ENCODE results near the gene ZFP91. TPM values are rescaled to one million over a fixed set of nuclear protein-coding genes. Genes with fewer than 3 reads are reported as not detected.
"Not testable (repeated sequence)": the region's sequence is repeated elsewhere in the genome, so short reads cannot be mapped to it uniquely, and the experiment has no call there.

ZFP91 gene
- total RNA-seq = 63.1 TPM
- long read RNA-seq, full-length matches to known transcripts = 28 of 48 reads
- long read RNA-seq, partial matches to known transcripts = 12 of 48 reads
- long read RNA-seq, other reads (novel, unspliced or antisense) = 8 of 48 reads

GRCh38 chr11:58578635-58579191 is at the start of gene ZFP91:
Gene ZFP91 (plus strand): TSS chr11:58579063. CDS start chr11:58579282, 219 bp downstream.
- intact Hi-C loops (cut with DNase I) = loop anchor here (2.0 to 5.0 kb wide), 3 partner anchors 49 to 1011 kb away; partner anchors contain the start of genes CLP1 and UBE2L6
- DNase-seq (ENCODE audit: low spot score) = peak; percentile 99

- intact Hi-C loops (cut with DNase I) = no loop called here
- no peak for DNase-seq (ENCODE audit: low spot score)
These were observed 48.6 kb upstream of the ZFP91 start for GRCh38 chr11:58530236-58530635.

- no peak for DNase-seq (ENCODE audit: low spot score)
- intact Hi-C loops (cut with DNase I) = no loop called here
These were observed 47.0 kb upstream of the ZFP91 start for GRCh38 chr11:58531865-58532341.

GRCh38 chr11:58546841-58547240 is 32.0 kb upstream of the ZFP91 start:
- DNase-seq (ENCODE audit: low spot score) = no peak

GRCh38 chr11:58549644-58550043 is 29.2 kb upstream of the ZFP91 start:
- intact Hi-C loops (cut with DNase I) = no loop called here
- no peak for DNase-seq (ENCODE audit: low spot score)

More at GRCh38 chr11:58546841-58547240, 32.0 kb upstream of the ZFP91 start:
- intact Hi-C loops (cut with DNase I) = no loop called here

- DNase-seq (ENCODE audit: low spot score) = no peak
- intact Hi-C loops (cut with DNase I) = no loop called here
These were observed 18.0 kb upstream of the ZFP91 start for GRCh38 chr11:58560842-58561241.

GRCh38 chr11:58561394-58562098 is 17.3 kb upstream of the ZFP91 start:
- intact Hi-C loops (cut with DNase I) = no loop called here
- DNase-seq (ENCODE audit: low spot score) = no peak

- no peak for DNase-seq (ENCODE audit: low spot score)
- intact Hi-C loops (cut with DNase I) = no loop called here
These were observed 16.5 kb upstream of the ZFP91 start for GRCh38 chr11:58562375-58562800.

GRCh38 chr11:58564231-58564630 is 14.6 kb upstream of the ZFP91 start:
- intact Hi-C loops (cut with DNase I) = no loop called here
- no peak for DNase-seq (ENCODE audit: low spot score)

- DNase-seq (ENCODE audit: low spot score) = no peak
- intact Hi-C loops (cut with DNase I) = no loop called here
These were observed 10.9 kb upstream of the ZFP91 start for GRCh38 chr11:58567889-58568512.

GRCh38 chr11:58572906-58573305 is 6.0 kb upstream of the ZFP91 start:
- intact Hi-C loops (cut with DNase I); DNase-seq (ENCODE audit: low spot score): not testable (repeated sequence)

GRCh38 chr11:58573451-58574104 is 5.3 kb upstream of the ZFP91 start:
- intact Hi-C loops (cut with DNase I) = no loop called here

GRCh38 chr11:58574881-58575280 is 4.0 kb upstream of the ZFP91 start:
- intact Hi-C loops (cut with DNase I) = loop anchor here (5.0 kb wide), 2 partner anchors 52 to 1008 kb away; partner anchors contain the start of gene UBE2L6
- DNase-seq (ENCODE audit: low spot score) = no peak

More at GRCh38 chr11:58573451-58574104, 5.3 kb upstream of the ZFP91 start:
- no peak for DNase-seq (ENCODE audit: low spot score)

GRCh38 chr11:58575377-58576020 is 3.4 kb upstream of the ZFP91 start, which contains the start of gene LPXN:
Gene LPXN (minus strand): TSS chr11:58575856. CDS start chr11:58575772, 84 bp downstream.
- no peak for DNase-seq (ENCODE audit: low spot score)
- intact Hi-C loops (cut with DNase I) = loop anchor here (5.0 kb wide), 2 partner anchors 52 to 1008 kb away; partner anchors contain the start of gene UBE2L6

GRCh38 chr11:58576887-58577471 is 1.9 kb upstream of the ZFP91 start:
- no peak for DNase-seq (ENCODE audit: low spot score)
- intact Hi-C loops (cut with DNase I) = loop anchor here (1.0 to 5.0 kb wide), 3 partner anchors 50 to 1010 kb away; partner anchors contain the start of gene UBE2L6

- intact Hi-C loops (cut with DNase I) = loop anchor here (1.0 to 5.0 kb wide), 4 partner anchors 50 to 1010 kb away; partner anchors contain the start of genes CLP1 and UBE2L6
- peak; percentile 78 for DNase-seq (ENCODE audit: low spot score)
These were observed 1.2 kb upstream of the ZFP91 start for GRCh38 chr11:58577555-58578135.

GRCh38 chr11:58578136-58578634 is 678 bp upstream of the ZFP91 start:
- intact Hi-C loops (cut with DNase I) = loop anchor here (2.0 to 5.0 kb wide), 3 partner anchors 49 to 1011 kb away; partner anchors contain the start of genes CLP1 and UBE2L6
- peak; percentile 97 for DNase-seq (ENCODE audit: low spot score)
